Liver (tissue), 3 donors: ENCODE measurements around the gene LPIN3.

Source experiments
- FOXA1 ChIP-seq: IDR thresholded peaks from 2 replicates; pipeline ENCODE4 v1.6.1; 2016; ENCODE audit warnings: antibody characterized with exemption
- GABPA ChIP-seq, 2 donors: IDR thresholded peaks in 1 of 2; conservative IDR thresholded peaks in 1 of 2; 2 replicates each; pipeline ENCODE4 v1.6.1; 2016; ENCODE audit warnings: antibody characterized with exemption in 2 of 2, mild to moderate bottlenecking in 1 of 2, moderate library complexity in 1 of 2
- RAD21 ChIP-seq, 2 donors: IDR thresholded peaks; 2 replicates each; pipeline ENCODE4 v1.6.1; 2016; ENCODE audit warnings: antibody characterized with exemption in 2 of 2, mild to moderate bottlenecking in 2 of 2
- YY1 ChIP-seq: IDR thresholded peaks from 2 replicates; pipeline ENCODE4 v1.6.1; 2016; ENCODE audit warnings: antibody characterized with exemption, mild to moderate bottlenecking
- TF ChIP-seq, protein P1 (sequence below): fragments of 150-350 bp; IDR thresholded peaks from 2 replicates; pipeline ENCODE4 v1.5.1; 2017; ENCODE audit warnings: improper control_type of control experiment, low read depth, low read length; ENCODE audit not compliant: missing input control
- donor health status: healthy.
- donor health status: healthy.

DNA sequence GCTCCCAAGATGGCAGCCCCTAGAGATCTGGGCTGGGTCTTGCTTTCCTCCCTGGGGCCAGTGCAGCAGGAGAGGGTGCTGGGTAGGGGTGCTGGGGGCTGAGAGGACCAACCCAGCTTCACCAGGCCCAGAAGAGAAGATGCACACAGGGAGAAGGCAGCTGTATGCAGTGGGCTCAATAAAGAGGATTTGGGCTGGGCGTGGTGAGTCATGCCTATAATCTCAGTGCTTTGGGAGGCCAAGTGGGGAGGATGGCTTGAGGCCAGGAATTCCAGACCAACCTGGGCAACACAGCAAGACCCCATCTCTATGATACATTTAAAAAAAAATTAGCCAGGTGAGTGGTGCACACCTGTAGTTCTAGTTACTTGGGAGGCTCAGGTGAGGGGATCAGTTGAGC is 51.7 kb downstream of the LPIN3 start:
- TF ChIP-seq, protein P1, sequence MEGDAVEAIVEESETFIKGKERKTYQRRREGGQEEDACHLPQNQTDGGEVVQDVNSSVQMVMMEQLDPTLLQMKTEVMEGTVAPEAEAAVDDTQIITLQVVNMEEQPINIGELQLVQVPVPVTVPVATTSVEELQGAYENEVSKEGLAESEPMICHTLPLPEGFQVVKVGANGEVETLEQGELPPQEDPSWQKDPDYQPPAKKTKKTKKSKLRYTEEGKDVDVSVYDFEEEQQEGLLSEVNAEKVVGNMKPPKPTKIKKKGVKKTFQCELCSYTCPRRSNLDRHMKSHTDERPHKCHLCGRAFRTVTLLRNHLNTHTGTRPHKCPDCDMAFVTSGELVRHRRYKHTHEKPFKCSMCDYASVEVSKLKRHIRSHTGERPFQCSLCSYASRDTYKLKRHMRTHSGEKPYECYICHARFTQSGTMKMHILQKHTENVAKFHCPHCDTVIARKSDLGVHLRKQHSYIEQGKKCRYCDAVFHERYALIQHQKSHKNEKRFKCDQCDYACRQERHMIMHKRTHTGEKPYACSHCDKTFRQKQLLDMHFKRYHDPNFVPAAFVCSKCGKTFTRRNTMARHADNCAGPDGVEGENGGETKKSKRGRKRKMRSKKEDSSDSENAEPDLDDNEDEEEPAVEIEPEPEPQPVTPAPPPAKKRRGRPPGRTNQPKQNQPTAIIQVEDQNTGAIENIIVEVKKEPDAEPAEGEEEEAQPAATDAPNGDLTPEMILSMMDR = no peak
- TF ChIP-seq YY1 = no peak
- TF ChIP-seq RAD21 (IDR thresholded peaks at IDR 0.05) = no peak
- TF ChIP-seq GABPA (IDR thresholded peaks at IDR 0.05 in 1 of 2, conservative IDR thresholded peaks at IDR 0.05 in 1 of 2) = no peak
- no peak for TF ChIP-seq FOXA1
